Activated CD4-positive, alpha-beta T cell treated with anti-CD3 and anti-CD28 coated beads for 36 hours (primary cell): ENCODE data around the gene VPS35. TPM values are rescaled to one million over a fixed set of nuclear protein-coding genes. Genes with fewer than 3 reads are reported as not detected.

Experiments
- ATAC-seq: fragments of 200-7000 bp; cut with Tn5 transposase; one replicate; pipeline ENCODE4 v1.10.0; 2021; ENCODE audit warnings: mild to moderate bottlenecking, moderate library complexity
- CTCF ChIA-PET: fragments of 350-600 bp; sonication (Branson Sonifier 250); formaldehyde crosslinking; loops from one replicate; lab custom pipeline; 2021; ENCODE audit warnings: antibody characterized with exemption; lab: Charles Lee
- POLR2A ChIA-PET: fragments of 350-600 bp; sonication (Branson Sonifier 250); formaldehyde crosslinking; loops from one replicate; lab custom pipeline; 2021; ENCODE audit warnings: antibody characterized with exemption, inconsistent platforms; lab: Charles Lee
- DNase-seq: peaks from one replicate; pipeline ENCODE4 v3.0.0-alpha.2; 2020
- H3K27ac Mint-ChIP-seq: one replicate; pipeline ENCODE4 v1.8.0; 2021; ENCODE audit warnings: mixed read lengths
- H3K27me3 Mint-ChIP-seq: one replicate; pipeline ENCODE4 v1.8.0; 2021; ENCODE audit warnings: mixed read lengths
- H3K36me3 Mint-ChIP-seq: one replicate; pipeline ENCODE4 v1.8.0; 2021; ENCODE audit warnings: low read depth, mixed read lengths
- H3K4me1 Mint-ChIP-seq: one replicate; pipeline ENCODE4 v1.8.0; 2021; ENCODE audit warnings: mixed read lengths
- H3K4me3 Mint-ChIP-seq: one replicate; pipeline ENCODE4 v1.8.0; 2021; ENCODE audit warnings: mild to moderate bottlenecking, moderate library complexity, mixed read lengths
- H3K9me3 Mint-ChIP-seq: one replicate; pipeline ENCODE4 v1.8.0; 2021; ENCODE audit warnings: low read depth, mixed read lengths
- intact Hi-C, 2 experiments: fragments of 100-400 bp; cut with DNase I in 1 of 2; cut with micrococcal nuclease in 1 of 2; formaldehyde crosslinking; loops; one replicate each; pipeline versions ENCODE4 v1.14.2 to v1.15.1; 2022 to 2024; cut with DNase I, micrococcal nuclease
- total RNA-seq, 2 experiments: library from RNA; stranded (reverse); gene quantifications; one replicate each; pipeline ENCODE4 v1.2.3, GENCODE V29; 2021

The VPS35 gene
- 10 to 100 TPM; 60.0 to 98.4 TPM for total RNA-seq

- H3K27ac Mint-ChIP-seq = no peak within 1 kb of the TSS
- H3K36me3 Mint-ChIP-seq = peaks cover 21% of the 10 kb centered on the region
- CTCF ChIA-PET = interaction anchor here (1.0 kb wide), 1 partner anchor 15 kb away, joined by 8 read pairs; no protein-coding TSS in a partner anchor
- POLR2A ChIA-PET = no interaction called here
- intact Hi-C loops = loop anchor here (1.0 to 10.0 kb wide), 14 partner anchors 16 to 1926 kb away; partner anchors contain the start of genes C16orf87 (in 2 of the 2), DNAJA2 (in 2 of the 2), SHCBP1 (in 2 of the 2) and ABCC11 (in 1 of the 2)
- DNase-seq (peak; percentile 100), ATAC-seq (peak; percentile 92)
- H3K4me1 Mint-ChIP-seq = peaks cover 50% of the 10 kb centered on the region
- H3K27me3 Mint-ChIP-seq = no peaks in the 10 kb centered on the region
- H3K4me3 Mint-ChIP-seq = no peak within 1 kb of the TSS
- no peaks in the 10 kb centered on the region for H3K9me3 Mint-ChIP-seq
Observed at GRCh38 chr16:46688654-46689364, at the start of gene VPS35. TSS of gene VPS35 (minus strand) at chr16:46689178. CDS start at chr16:46689133, 45 bp downstream.

DNA sequence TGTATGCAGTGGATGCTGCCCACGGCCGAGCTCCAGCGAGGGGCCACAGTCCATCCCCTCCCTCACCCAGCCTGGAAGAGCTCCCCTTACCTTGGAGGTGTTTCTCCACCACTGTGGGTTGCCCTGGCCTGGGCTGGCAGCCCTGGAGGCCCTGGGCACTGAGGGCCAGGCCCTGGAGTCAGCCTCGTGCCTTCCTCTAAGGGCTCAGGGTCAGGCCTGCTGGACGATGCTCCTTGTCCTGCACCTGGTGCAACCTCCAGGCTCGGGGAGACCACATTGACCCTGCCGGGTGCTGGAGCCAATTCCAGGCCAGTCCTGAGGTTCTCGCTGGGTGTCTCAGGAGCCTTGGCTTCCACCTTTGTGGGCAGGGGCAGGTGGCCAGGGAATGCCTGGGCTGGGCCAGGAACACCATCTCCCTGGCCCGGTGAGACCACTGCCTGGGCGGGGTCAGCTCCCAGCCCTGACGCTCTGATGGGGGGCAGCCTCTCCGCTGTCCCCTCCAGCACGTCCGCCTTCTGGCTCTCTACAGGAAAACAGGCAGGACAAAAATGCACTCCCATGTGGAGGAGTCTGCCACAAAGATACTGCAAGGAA lies 48.7 kb upstream of the VPS35 start:
- ATAC-seq (no peak), DNase-seq (no peak)
- Mint-ChIP-seq H3K9me3 (no peaks in the 10 kb centered on the region), H3K4me3 (no peak overlapping the region), H3K4me1 (no peaks in the 10 kb centered on the region), H3K27ac (no peak overlapping the region), H3K27me3 (no peaks in the 10 kb centered on the region), H3K36me3 (no peaks in the 10 kb centered on the region)
- CTCF ChIA-PET = interaction anchor here (0.6 to 1.0 kb wide), 2 partner anchors 14 to 1949 kb away, joined by 4 to 5 read pairs; no protein-coding TSS in a partner anchor
- POLR2A ChIA-PET = no interaction called here
- intact Hi-C loops = no loop called here

DNA sequence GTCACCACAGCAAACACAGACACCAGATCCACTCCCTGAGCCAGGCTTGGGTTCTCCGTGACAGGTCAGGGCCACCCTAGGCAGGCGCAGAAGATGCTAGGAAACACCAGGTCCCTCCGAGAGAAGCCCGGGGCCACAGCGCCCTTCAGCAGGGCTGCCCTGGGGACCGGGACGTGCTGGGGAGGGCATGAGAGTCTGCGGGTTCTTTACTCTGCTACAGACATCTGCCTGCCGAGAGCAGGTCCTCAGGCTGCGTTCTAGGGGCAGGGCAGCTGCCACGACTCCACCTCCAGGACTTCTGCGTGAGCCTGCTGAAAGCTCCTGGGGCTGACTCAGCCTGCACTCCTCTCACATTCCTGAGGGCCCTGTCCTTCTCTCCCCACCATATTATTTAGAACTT lies 47.7 kb upstream of the VPS35 start:
- Mint-ChIP-seq H3K36me3 (no peaks in the 10 kb centered on the region), H3K9me3 (no peaks in the 10 kb centered on the region), H3K4me1 (no peaks in the 10 kb centered on the region), H3K4me3 (no peak overlapping the region), H3K27me3 (no peaks in the 10 kb centered on the region), H3K27ac (no peak overlapping the region)
- intact Hi-C loops = no loop called here
- CTCF ChIA-PET = no interaction called here
- POLR2A ChIA-PET = no interaction called here
- ATAC-seq (no peak), DNase-seq (no peak)

DNA sequence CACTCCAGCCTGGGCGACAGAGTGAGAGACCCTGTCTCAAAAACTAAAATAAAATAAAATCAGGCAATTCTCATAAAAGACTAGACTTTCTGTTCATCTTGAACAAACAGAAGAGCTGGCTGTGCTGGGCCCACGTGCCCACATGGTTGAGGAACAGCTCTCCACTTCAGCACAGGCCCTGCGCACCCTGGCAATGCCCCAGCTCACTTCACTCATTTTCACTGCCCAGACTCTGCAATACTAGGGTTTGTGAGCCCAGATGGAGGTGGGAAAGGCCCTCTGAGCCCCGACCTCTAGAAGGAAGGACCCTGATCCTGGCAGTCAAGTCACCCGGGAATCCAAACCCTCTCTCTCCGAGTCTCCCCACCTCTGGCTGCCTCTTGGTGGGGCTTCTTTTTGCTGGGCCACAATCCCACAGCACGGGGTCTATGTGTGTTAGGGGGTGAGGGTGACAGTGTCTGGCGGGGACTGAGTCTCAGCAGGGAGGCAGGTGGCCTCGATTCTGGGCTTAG lies 44.4 kb upstream of the VPS35 start:
- ChIA-PET CTCF (no interaction called here), POLR2A (no interaction called here)
- Mint-ChIP-seq H3K27ac (no peak overlapping the region), H3K27me3 (no peaks in the 10 kb centered on the region), H3K4me3 (no peak overlapping the region), H3K9me3 (no peaks in the 10 kb centered on the region), H3K36me3 (no peaks in the 10 kb centered on the region), H3K4me1 (no peaks in the 10 kb centered on the region)
- no peak for ATAC-seq
- intact Hi-C loops = no loop called here
- no peak for DNase-seq

DNA sequence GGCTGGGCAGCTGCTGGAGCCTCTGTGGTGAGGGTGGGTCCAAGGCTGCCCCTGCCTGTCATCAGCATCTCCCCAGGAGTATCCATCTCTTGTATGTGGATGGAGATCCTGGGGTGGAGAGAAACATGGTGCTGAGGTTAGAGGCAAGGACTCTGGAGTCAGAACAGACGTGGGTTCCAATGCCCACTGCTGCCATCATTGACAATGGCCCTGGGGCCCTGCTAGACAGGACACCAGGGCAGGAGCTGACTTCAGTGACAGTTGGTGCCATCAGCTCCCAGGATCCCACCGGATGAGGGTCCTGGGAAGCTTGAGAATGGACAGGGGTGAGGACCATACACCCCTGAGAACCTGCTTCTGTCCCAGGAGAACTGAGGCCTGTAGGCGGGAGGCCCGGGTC lies 43.6 kb upstream of the VPS35 start:
- no peak for ATAC-seq
- ChIA-PET CTCF (no interaction called here), POLR2A (no interaction called here)
- H3K9me3 Mint-ChIP-seq = no peaks in the 10 kb centered on the region
- no peaks in the 10 kb centered on the region for H3K27me3 Mint-ChIP-seq
- intact Hi-C loops = no loop called here
- H3K36me3 Mint-ChIP-seq = no peaks in the 10 kb centered on the region
- no peak overlapping the region for H3K4me3 Mint-ChIP-seq
- H3K4me1 Mint-ChIP-seq = no peaks in the 10 kb centered on the region
- DNase-seq = no peak
- no peak overlapping the region for H3K27ac Mint-ChIP-seq

GRCh38 chr16:46731691-46732555 lies 42.9 kb upstream of the VPS35 start:
- ATAC-seq (no peak), DNase-seq (no peak)
- Mint-ChIP-seq H3K27me3 (no peaks in the 10 kb centered on the region), H3K9me3 (no peaks in the 10 kb centered on the region), H3K36me3 (no peaks in the 10 kb centered on the region), H3K4me3 (no peak overlapping the region), H3K27ac (no peak overlapping the region), H3K4me1 (no peaks in the 10 kb centered on the region)
- POLR2A ChIA-PET = no interaction called here
- CTCF ChIA-PET = no interaction called here
- intact Hi-C loops = no loop called here

DNA sequence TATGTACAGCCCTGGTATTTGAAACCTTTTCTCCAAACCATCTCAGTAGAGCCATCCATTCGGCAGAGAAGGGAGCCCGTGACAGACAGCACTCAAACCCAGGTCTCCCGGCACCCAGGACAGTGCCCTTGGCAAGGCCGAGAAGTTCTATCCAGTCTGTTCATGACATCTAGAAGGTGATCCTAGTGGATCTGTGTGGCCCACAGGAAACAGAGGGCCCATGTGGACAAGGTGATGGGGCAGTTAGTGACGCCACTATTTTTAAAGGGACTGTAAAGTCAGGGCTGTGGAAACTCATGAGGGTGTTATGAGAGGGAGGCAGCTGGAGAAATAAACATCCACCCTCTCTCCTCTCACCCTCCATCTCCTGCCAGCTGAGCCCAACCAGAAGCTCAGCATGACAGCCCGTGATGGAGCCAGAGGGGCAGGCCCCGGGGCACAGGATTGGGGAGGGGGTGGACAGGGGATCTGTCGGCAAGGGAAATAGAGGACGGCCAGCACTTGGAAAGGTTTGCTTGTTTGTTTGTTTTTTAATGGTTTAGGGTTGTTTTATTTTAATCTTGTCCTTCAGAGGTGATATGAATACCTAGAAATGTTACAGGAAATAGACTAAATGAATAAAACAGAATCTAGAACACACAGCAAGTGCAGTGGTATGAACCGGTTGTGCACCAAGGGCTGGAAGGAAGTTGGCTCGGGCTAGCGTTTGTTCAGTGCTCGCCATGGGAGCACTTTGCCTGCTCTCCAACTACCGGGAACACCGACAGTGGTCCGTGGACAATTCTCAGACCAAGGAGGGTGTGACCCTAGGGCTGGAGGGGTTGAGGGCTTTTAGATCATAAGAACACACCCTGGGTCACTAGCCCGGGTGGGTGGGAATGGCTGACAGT lies 42.1 kb upstream of the VPS35 start:
- no peaks in the 10 kb centered on the region for H3K36me3 Mint-ChIP-seq
- no peak for DNase-seq
- H3K4me3 Mint-ChIP-seq = no peak overlapping the region
- H3K4me1 Mint-ChIP-seq = no peaks in the 10 kb centered on the region
- no peak overlapping the region for H3K27ac Mint-ChIP-seq
- H3K27me3 Mint-ChIP-seq = no peaks in the 10 kb centered on the region
- no peaks in the 10 kb centered on the region for H3K9me3 Mint-ChIP-seq
- intact Hi-C loops = no loop called here
- ATAC-seq = no peak
- ChIA-PET POLR2A (no interaction called here), CTCF (interaction anchor here (0.6 kb wide), 1 partner anchor 1268 kb away, joined by 3 read pairs; no protein-coding TSS in a partner anchor)

DNA sequence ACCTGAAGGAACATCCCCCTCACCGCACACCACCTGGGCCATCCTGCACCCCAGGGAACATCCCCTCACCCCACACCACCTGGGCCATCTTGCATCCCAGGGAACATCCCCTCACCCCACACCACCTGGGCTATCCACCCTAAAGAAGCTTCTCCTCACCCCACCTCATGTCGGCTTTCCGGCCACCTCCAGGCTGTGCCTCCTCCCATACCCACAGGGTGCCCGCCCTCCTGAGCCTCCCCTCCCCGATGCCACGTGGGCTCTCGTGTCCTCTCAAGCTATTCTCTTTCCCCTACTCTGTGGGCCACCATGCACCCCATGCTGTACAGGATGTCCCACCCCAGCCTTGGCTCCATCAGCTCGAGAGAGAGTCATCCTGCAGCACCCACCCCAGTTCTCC lies 41.1 kb upstream of the VPS35 start:
- H3K27ac Mint-ChIP-seq = no peak overlapping the region
- intact Hi-C loops = no loop called here
- no peak overlapping the region for H3K4me3 Mint-ChIP-seq

DNA sequence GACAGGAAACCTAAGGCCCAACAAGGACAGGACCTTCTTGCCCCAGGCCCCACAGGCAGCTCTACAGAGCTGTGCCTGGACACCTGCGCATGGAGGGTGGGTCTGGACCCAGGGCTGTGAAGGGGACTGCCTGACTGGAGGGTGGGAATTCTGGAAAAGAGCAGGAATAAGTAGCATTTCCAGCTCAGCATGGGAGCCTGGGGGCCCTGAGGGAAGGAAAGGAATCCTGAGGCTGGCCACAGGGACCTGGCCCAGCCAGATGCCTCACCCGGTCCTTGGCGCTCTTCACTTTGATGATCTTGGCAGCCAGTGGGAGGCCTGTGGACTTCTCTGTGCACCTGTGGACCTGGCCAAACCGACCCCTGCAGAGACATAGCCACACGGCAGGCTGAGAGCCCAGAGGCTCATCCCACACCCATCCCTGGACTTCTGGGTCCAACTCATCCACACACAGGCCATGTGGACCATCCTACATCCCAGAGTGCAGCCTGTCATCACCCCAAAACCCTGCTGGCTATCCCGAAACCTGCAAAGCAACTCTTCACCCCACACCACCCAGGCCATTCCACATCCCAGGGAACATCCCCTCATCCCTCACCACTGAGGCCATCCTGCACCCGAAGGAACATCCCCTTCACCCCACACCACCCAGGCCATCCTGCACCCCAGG lies 40.5 kb upstream of the VPS35 start:
- ChIA-PET POLR2A (no interaction called here), CTCF (interaction anchor here (0.7 kb wide), 1 partner anchor 136 kb away, joined by 3 read pairs; no protein-coding TSS in a partner anchor)
- H3K36me3 Mint-ChIP-seq = no peaks in the 10 kb centered on the region
- H3K27me3 Mint-ChIP-seq = no peaks in the 10 kb centered on the region
- H3K4me3 Mint-ChIP-seq = no peak overlapping the region
- H3K27ac Mint-ChIP-seq = no peak overlapping the region
- no peak for DNase-seq
- peaks cover 7% of the 10 kb centered on the region for H3K9me3 Mint-ChIP-seq
- intact Hi-C loops = no loop called here
- no peak for ATAC-seq
- no peaks in the 10 kb centered on the region for H3K4me1 Mint-ChIP-seq

More for the DNA sequence above, 41.1 kb upstream of the VPS35 start:
- Mint-ChIP-seq H3K36me3 (no peaks in the 10 kb centered on the region), H3K9me3 (peaks cover 5% of the 10 kb centered on the region), H3K4me1 (no peaks in the 10 kb centered on the region), H3K27me3 (no peaks in the 10 kb centered on the region)
- DNase-seq = no peak
- ChIA-PET POLR2A (no interaction called here), CTCF (interaction anchor here (0.6 kb wide), 1 partner anchor 1269 kb away, joined by 3 read pairs; no protein-coding TSS in a partner anchor)
- ATAC-seq = no peak

- Mint-ChIP-seq H3K4me1 (no peaks in the 10 kb centered on the region), H3K36me3 (no peaks in the 10 kb centered on the region), H3K27ac (no peak overlapping the region), H3K9me3 (peaks cover 7% of the 10 kb centered on the region), H3K27me3 (no peaks in the 10 kb centered on the region), H3K4me3 (no peak overlapping the region)
- POLR2A ChIA-PET = no interaction called here
- DNase-seq = no peak
- ATAC-seq = no peak
- CTCF ChIA-PET = interaction anchor here (0.7 kb wide), 1 partner anchor 137 kb away, joined by 3 read pairs; no protein-coding TSS in a partner anchor
- intact Hi-C loops = no loop called here
Observed at GRCh38 chr16:46728806-46729205, 39.8 kb upstream of the VPS35 start.
